ENCODE data around the gene GTF2H4. TPM values are rescaled to one million over a fixed set of nuclear protein-coding genes. Genes with fewer than 3 reads are reported as not detected.
A peak's percentile ranks its signal among the peaks of the same experiment; 100 is the strongest.

Gene GTF2H4
- total and polyA plus RNA-seq, 4 donors, result 6.2 to 15.8 (median 12.3) TPM

DNA sequence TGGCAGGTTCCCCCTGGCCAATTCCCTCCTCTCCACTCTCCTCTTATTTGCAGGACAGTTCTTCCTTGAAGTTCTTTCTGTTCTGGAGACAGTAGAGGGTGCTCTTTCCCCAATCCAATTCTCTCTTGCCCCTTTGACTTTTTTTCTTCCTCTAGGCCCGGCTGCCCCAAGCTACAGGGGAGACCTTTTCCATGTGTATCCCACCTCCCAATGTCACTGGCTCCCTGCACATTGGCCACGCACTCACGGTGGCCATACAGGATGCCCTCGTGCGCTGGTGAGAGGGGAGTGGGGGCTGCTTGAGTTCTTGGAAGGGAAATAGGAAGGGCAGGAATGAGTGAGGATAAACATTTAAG is 7.6 kb downstream of the GTF2H4 start:
- Histone ChIP-seq H3K36me3 (ENCODE audit: control insufficient read depth in 4 of 4, insufficient read depth in 3 of 4, low read depth in 1 of 4, low read length in 3 of 4) (peaks cover 3 to 36% (median 22%) of the 10 kb centered on the region in 4 donors), H3K27me3 (ENCODE audit: control insufficient read depth in 4 of 4, insufficient read depth in 4 of 4, low read length in 3 of 4) (no peaks in the 10 kb centered on the region), H3K4me3 (ENCODE audit: low read depth in 1 of 3, low read length in 3 of 3) (no peak overlapping the region), H3K9ac (ENCODE audit: low read depth in 1 of 2, low read length in 2 of 2) (peak overlapping the region in 1 of 2 donors; percentile 83), H3K27ac (ENCODE audit: low read depth in 1 of 2, low read length in 2 of 2) (no peak overlapping the region), H3K9me3 (ENCODE audit: control insufficient read depth in 4 of 4, low read length in 3 of 4) (no peaks in the 10 kb centered on the region), H3K4me1 (ENCODE audit: control insufficient read depth in 4 of 4, insufficient read depth in 4 of 4, low read length in 3 of 4) (peaks cover 0 to 39% (median 26%) of the 10 kb centered on the region in 4 donors)
- DNase-seq (ENCODE audit: low spot score), result no peak
- 44% methylated on average over 5 of the region's 5 CpGs for WGBS
- TF ChIP-seq NR2F2 (IDR thresholded peaks at IDR 0.05) (no peak), RXRA (IDR thresholded peaks at IDR 0.05) (no peak), FOXA1 (IDR thresholded peaks at IDR 0.05) (no peak), HNF4G (IDR thresholded peaks at IDR 0.05) (no peak), RAD21 (IDR thresholded peaks at IDR 0.05) (peak; percentile 83 to 84), TAF1 (conservative IDR thresholded peaks at IDR 0.05) (no peak), FOXA2 (IDR thresholded peaks at IDR 0.05) (no peak), EGR1 (IDR thresholded peaks at IDR 0.05; ENCODE audit: low read depth in 2 of 2) (no peak), HNF4A (conservative IDR thresholded peaks at IDR 0.05) (no peak), GABPA (IDR thresholded peaks at IDR 0.05 in 1 of 2, conservative IDR thresholded peaks at IDR 0.05 in 1 of 2) (no peak), YY1 (IDR thresholded peaks at IDR 0.05) (no peak), JUND (IDR thresholded peaks at IDR 0.05) (no peak)
- TF ChIP-seq, protein P1, sequence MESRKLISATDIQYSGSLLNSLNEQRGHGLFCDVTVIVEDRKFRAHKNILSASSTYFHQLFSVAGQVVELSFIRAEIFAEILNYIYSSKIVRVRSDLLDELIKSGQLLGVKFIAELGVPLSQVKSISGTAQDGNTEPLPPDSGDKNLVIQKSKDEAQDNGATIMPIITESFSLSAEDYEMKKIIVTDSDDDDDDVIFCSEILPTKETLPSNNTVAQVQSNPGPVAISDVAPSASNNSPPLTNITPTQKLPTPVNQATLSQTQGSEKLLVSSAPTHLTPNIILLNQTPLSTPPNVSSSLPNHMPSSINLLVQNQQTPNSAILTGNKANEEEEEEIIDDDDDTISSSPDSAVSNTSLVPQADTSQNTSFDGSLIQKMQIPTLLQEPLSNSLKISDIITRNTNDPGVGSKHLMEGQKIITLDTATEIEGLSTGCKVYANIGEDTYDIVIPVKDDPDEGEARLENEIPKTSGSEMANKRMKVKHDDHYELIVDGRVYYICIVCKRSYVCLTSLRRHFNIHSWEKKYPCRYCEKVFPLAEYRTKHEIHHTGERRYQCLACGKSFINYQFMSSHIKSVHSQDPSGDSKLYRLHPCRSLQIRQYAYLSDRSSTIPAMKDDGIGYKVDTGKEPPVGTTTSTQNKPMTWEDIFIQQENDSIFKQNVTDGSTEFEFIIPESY (IDR thresholded peaks at IDR 0.05), result no peak
- TF ChIP-seq, protein P2, sequence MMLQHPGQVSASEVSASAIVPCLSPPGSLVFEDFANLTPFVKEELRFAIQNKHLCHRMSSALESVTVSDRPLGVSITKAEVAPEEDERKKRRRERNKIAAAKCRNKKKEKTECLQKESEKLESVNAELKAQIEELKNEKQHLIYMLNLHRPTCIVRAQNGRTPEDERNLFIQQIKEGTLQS (IDR thresholded peaks at IDR 0.05), result no peak
- TF ChIP-seq, protein P3, sequence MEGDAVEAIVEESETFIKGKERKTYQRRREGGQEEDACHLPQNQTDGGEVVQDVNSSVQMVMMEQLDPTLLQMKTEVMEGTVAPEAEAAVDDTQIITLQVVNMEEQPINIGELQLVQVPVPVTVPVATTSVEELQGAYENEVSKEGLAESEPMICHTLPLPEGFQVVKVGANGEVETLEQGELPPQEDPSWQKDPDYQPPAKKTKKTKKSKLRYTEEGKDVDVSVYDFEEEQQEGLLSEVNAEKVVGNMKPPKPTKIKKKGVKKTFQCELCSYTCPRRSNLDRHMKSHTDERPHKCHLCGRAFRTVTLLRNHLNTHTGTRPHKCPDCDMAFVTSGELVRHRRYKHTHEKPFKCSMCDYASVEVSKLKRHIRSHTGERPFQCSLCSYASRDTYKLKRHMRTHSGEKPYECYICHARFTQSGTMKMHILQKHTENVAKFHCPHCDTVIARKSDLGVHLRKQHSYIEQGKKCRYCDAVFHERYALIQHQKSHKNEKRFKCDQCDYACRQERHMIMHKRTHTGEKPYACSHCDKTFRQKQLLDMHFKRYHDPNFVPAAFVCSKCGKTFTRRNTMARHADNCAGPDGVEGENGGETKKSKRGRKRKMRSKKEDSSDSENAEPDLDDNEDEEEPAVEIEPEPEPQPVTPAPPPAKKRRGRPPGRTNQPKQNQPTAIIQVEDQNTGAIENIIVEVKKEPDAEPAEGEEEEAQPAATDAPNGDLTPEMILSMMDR (IDR thresholded peaks at IDR 0.05; ENCODE audit: low read depth, low read length, missing input control), result peak; percentile 51
- TF ChIP-seq, protein P4, sequence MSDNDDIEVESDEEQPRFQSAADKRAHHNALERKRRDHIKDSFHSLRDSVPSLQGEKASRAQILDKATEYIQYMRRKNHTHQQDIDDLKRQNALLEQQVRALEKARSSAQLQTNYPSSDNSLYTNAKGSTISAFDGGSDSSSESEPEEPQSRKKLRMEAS (IDR thresholded peaks at IDR 0.05), result no peak
- TF ChIP-seq, protein P5, sequence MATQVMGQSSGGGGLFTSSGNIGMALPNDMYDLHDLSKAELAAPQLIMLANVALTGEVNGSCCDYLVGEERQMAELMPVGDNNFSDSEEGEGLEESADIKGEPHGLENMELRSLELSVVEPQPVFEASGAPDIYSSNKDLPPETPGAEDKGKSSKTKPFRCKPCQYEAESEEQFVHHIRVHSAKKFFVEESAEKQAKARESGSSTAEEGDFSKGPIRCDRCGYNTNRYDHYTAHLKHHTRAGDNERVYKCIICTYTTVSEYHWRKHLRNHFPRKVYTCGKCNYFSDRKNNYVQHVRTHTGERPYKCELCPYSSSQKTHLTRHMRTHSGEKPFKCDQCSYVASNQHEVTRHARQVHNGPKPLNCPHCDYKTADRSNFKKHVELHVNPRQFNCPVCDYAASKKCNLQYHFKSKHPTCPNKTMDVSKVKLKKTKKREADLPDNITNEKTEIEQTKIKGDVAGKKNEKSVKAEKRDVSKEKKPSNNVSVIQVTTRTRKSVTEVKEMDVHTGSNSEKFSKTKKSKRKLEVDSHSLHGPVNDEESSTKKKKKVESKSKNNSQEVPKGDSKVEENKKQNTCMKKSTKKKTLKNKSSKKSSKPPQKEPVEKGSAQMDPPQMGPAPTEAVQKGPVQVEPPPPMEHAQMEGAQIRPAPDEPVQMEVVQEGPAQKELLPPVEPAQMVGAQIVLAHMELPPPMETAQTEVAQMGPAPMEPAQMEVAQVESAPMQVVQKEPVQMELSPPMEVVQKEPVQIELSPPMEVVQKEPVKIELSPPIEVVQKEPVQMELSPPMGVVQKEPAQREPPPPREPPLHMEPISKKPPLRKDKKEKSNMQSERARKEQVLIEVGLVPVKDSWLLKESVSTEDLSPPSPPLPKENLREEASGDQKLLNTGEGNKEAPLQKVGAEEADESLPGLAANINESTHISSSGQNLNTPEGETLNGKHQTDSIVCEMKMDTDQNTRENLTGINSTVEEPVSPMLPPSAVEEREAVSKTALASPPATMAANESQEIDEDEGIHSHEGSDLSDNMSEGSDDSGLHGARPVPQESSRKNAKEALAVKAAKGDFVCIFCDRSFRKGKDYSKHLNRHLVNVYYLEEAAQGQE (IDR thresholded peaks at IDR 0.05), result no peak
